ENCODE data around the gene PHACTR3. TPM values are rescaled to one million over a fixed set of nuclear protein-coding genes. Genes with fewer than 3 reads are reported as not detected.

PHACTR3 gene
- total RNA-seq, 1 donor from 2014 or later: 0.14 TPM

GRCh38 chr20:59747671-59748515, 143.6 kb downstream of the PHACTR3 start:
- FAIRE-seq: no peak

DNA sequence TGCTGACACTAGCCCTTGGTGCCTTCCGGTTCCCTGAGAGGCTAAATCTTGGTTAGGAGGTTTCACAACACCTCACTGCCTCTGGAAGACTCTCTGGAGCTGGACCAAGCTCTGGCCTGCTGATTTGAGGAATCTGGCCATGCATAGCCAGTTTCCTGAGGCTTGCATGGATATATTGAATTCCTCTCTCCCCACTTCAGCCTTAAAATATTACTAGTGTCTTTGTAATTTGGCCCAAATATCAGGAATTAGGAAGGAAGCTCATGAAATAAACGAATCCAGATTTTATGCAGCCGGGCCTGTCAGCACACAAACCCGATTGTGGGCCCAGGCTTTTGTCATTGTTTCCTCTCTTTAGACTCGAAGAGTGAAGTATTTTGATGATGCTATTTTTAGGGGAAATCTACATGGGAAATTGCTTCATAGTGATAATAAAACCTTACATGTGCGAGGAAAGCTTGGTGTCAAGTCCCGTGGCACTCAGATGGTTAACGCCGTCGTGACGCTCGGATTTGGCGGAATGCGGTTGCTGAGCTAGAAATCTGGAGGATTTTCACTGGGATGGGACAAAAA, 144.4 kb downstream of the PHACTR3 start:
- Histone ChIP-seq H2AFZ (ENCODE audit: low read depth, low read length) (no peak overlapping the region), H3K27me3 (ENCODE audit: insufficient read depth, low read length) (no peaks in the 10 kb centered on the region), H3K9me3 (ENCODE audit: insufficient read depth, low read depth, low read length) (no peaks in the 10 kb centered on the region), H3K9ac (ENCODE audit: low read length) (no peak overlapping the region), H4K20me1 (ENCODE audit: insufficient read depth, low read length) (no peaks in the 10 kb centered on the region), H3K4me2 (ENCODE audit: low read length) (peak overlapping the region; percentile 9), H3K27ac (ENCODE audit: low read depth, low read length) (no peak overlapping the region), H3K4me3 (ENCODE audit: insufficient read depth, low read depth, low read length) (no peak overlapping the region), H3K36me3 (ENCODE audit: insufficient read depth, low read length) (no peaks in the 10 kb centered on the region), H3K79me2 (ENCODE audit: insufficient read depth, low read length) (no peaks in the 10 kb centered on the region), H3K4me1 (ENCODE audit: insufficient read depth, low read length) (no peaks in the 10 kb centered on the region)
- no peaks in the 10 kb centered on the region for H3K9me3 Mint-ChIP-seq (ENCODE audit: unreplicated experiment)
- peaks cover 9% of the 10 kb centered on the region for H3K4me1 Mint-ChIP-seq (ENCODE audit: low read depth, unreplicated experiment)
- H3K4me3 Mint-ChIP-seq (ENCODE audit: unreplicated experiment): no peak overlapping the region
- DNase-seq (ENCODE audit: low read depth) (peak; percentile 44), FAIRE-seq (peak; percentile 78)
- peak overlapping the region; percentile 4 for H3K27ac Mint-ChIP-seq (ENCODE audit: unreplicated experiment)
- H3K36me3 Mint-ChIP-seq (ENCODE audit: low read depth, unreplicated experiment): no peaks in the 10 kb centered on the region
- H3K27me3 Mint-ChIP-seq (ENCODE audit: low read depth, unreplicated experiment): peaks cover 65% of the 10 kb centered on the region
- TF ChIP-seq, protein P1, sequence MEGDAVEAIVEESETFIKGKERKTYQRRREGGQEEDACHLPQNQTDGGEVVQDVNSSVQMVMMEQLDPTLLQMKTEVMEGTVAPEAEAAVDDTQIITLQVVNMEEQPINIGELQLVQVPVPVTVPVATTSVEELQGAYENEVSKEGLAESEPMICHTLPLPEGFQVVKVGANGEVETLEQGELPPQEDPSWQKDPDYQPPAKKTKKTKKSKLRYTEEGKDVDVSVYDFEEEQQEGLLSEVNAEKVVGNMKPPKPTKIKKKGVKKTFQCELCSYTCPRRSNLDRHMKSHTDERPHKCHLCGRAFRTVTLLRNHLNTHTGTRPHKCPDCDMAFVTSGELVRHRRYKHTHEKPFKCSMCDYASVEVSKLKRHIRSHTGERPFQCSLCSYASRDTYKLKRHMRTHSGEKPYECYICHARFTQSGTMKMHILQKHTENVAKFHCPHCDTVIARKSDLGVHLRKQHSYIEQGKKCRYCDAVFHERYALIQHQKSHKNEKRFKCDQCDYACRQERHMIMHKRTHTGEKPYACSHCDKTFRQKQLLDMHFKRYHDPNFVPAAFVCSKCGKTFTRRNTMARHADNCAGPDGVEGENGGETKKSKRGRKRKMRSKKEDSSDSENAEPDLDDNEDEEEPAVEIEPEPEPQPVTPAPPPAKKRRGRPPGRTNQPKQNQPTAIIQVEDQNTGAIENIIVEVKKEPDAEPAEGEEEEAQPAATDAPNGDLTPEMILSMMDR (IDR thresholded peaks at IDR 0.05; ENCODE audit: insufficient read depth, low read depth, low read length): no peak

More at GRCh38 chr20:59747671-59748515, 143.6 kb downstream of the PHACTR3 start:
- no peak overlapping the region for H3K9ac ChIP-seq (ENCODE audit: low read length)
- no peaks in the 10 kb centered on the region for H3K36me3 ChIP-seq (ENCODE audit: insufficient read depth, low read length)
- no peaks in the 10 kb centered on the region for H3K79me2 ChIP-seq (ENCODE audit: insufficient read depth, low read length)
- no peaks in the 10 kb centered on the region for H3K9me3 ChIP-seq (ENCODE audit: insufficient read depth, low read depth, low read length)
- no peak overlapping the region for H3K27ac Mint-ChIP-seq (ENCODE audit: unreplicated experiment)
- no peak overlapping the region for H3K4me3 ChIP-seq (ENCODE audit: insufficient read depth, low read depth, low read length)
- no peak overlapping the region for H2AFZ ChIP-seq (ENCODE audit: low read depth, low read length)
- H3K4me1 Mint-ChIP-seq (ENCODE audit: low read depth, unreplicated experiment): peaks cover 9% of the 10 kb centered on the region
- no peak for TF ChIP-seq EZH2 (IDR thresholded peaks at IDR 0.05; ENCODE audit: insufficient read depth, low read length)
- TF ChIP-seq, protein P1 (IDR thresholded peaks at IDR 0.05; ENCODE audit: insufficient read depth, low read depth, low read length): no peak
- no peaks in the 10 kb centered on the region for H4K20me1 ChIP-seq (ENCODE audit: insufficient read depth, low read length)
- no peak overlapping the region for H3K27ac ChIP-seq (ENCODE audit: low read depth, low read length)
- H3K4me2 ChIP-seq (ENCODE audit: low read length): no peak overlapping the region
- no peaks in the 10 kb centered on the region for H3K27me3 ChIP-seq (ENCODE audit: insufficient read depth, low read length)
- no peaks in the 10 kb centered on the region for H3K9me3 Mint-ChIP-seq (ENCODE audit: unreplicated experiment)
- no peak overlapping the region for H3K4me3 Mint-ChIP-seq (ENCODE audit: unreplicated experiment)
- H3K36me3 Mint-ChIP-seq (ENCODE audit: low read depth, unreplicated experiment): no peaks in the 10 kb centered on the region
- H3K4me1 ChIP-seq (ENCODE audit: insufficient read depth, low read length): no peaks in the 10 kb centered on the region
- H3K27me3 Mint-ChIP-seq (ENCODE audit: low read depth, unreplicated experiment): peaks cover 57% of the 10 kb centered on the region
- DNase-seq (ENCODE audit: low read depth): no peak

DNA sequence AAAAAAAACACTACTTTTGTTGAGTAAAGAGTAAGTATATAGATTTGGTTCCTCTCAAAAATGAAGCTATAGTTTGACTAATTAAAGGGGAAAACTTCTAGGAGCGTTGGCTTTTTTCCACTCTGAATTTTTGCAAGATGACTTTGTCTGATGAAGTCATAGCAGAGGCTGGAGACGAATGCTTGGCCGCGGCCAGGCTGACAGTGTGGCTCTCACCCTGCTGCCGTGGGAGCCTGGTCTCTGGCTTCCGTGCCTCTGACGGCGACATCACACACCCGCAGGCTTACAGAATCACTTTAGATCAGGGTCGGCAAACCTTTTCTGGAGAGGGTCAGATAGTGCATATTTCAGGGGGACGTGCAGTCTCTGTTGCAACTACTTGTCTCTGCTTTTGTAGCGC, 145.0 kb downstream of the PHACTR3 start:
- TF ChIP-seq EZH2 (IDR thresholded peaks at IDR 0.05; ENCODE audit: insufficient read depth, low read length): no peak
- H3K27me3 ChIP-seq (ENCODE audit: insufficient read depth, low read length): no peaks in the 10 kb centered on the region
- no peaks in the 10 kb centered on the region for H3K36me3 Mint-ChIP-seq (ENCODE audit: low read depth, unreplicated experiment)
- no peak overlapping the region for H3K27ac Mint-ChIP-seq (ENCODE audit: unreplicated experiment)
- H3K4me1 ChIP-seq (ENCODE audit: insufficient read depth, low read length): no peaks in the 10 kb centered on the region
- peaks cover 9% of the 10 kb centered on the region for H3K4me1 Mint-ChIP-seq (ENCODE audit: low read depth, unreplicated experiment)
- no peaks in the 10 kb centered on the region for H3K36me3 ChIP-seq (ENCODE audit: insufficient read depth, low read length)
- H4K20me1 ChIP-seq (ENCODE audit: insufficient read depth, low read length): no peaks in the 10 kb centered on the region
- no peaks in the 10 kb centered on the region for H3K79me2 ChIP-seq (ENCODE audit: insufficient read depth, low read length)
- H3K27ac ChIP-seq (ENCODE audit: low read depth, low read length): no peak overlapping the region
- peak; percentile 39 for DNase-seq (ENCODE audit: low read depth)
- no peak overlapping the region for H3K4me3 ChIP-seq (ENCODE audit: insufficient read depth, low read depth, low read length)
- H3K9ac ChIP-seq (ENCODE audit: low read length): no peak overlapping the region
- no peak overlapping the region for H3K4me3 Mint-ChIP-seq (ENCODE audit: unreplicated experiment)
- FAIRE-seq: no peak
- no peaks in the 10 kb centered on the region for H3K9me3 ChIP-seq (ENCODE audit: insufficient read depth, low read depth, low read length)
- H2AFZ ChIP-seq (ENCODE audit: low read depth, low read length): no peak overlapping the region
- H3K27me3 Mint-ChIP-seq (ENCODE audit: low read depth, unreplicated experiment): peaks cover 70% of the 10 kb centered on the region
- no peaks in the 10 kb centered on the region for H3K9me3 Mint-ChIP-seq (ENCODE audit: unreplicated experiment)
- peak overlapping the region; percentile 39 for H3K4me2 ChIP-seq (ENCODE audit: low read length)

Data from astrocyte (in vitro differentiated cells and primary cell).